Testis (tissue), 2 donors: ENCODE measurements around the gene INPP4A.

Experiments
- CTCF ChIP-seq, 3 experiments: fragments of 450-650 bp in 2 of 3; fragments of 200-600 bp in 1 of 3; sonication (generic) in 1 of 3; IDR thresholded peaks; one replicate each; pipeline ENCODE4 v1.5.1; 2016 to 2019; ENCODE audit warnings: antibody characterized with exemption in 3 of 3, mild to moderate bottlenecking in 2 of 3, moderate library complexity in 1 of 3
- POLR2A ChIP-seq: fragments of 450-650 bp; IDR thresholded peaks from one replicate; pipeline ENCODE4 v1.6.1; 2017; ENCODE audit warnings: antibody characterized with exemption, mild to moderate bottlenecking, moderate library complexity

DNA sequence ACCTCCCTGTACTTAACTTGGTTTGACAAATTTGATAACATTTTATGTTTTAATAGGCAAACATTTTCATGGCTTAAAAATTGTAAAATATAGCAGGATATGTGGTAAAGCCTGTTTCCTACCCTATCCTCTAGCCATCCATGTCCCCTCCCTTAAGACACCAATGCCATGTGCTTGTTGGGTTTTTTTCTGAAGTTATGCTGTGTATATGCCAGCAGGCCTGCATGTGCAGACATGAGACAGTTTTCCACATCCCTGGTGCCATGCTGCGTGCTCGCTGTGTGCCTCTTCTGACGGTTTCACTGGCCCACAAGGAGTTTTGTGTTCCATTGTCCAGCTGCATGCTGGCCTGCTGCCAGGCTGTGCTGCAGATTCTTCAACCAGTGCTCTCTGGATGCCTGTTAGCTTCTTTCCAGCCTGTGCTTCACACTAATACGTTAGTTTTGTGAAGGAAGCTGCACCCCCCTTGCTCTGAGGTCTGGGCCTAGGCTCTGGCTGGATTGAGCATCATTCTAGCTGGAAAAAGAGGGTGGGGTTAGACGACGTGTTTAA lies 16.9 kb downstream of the INPP4A start:
- no peak for TF ChIP-seq CTCF (IDR thresholded peaks at IDR 0.05)
- no peak for TF ChIP-seq POLR2A
